NCI-H1930 (cell line): Measurements from ENCODE around the gene CRAMP1.

Experiments
- DNase-seq, 2 experiments: peaks; one replicate each; lab custom pipeline; 2025; lab: John Stamatoyannopoulos, UW

The CRAMP1 gene

DNA sequence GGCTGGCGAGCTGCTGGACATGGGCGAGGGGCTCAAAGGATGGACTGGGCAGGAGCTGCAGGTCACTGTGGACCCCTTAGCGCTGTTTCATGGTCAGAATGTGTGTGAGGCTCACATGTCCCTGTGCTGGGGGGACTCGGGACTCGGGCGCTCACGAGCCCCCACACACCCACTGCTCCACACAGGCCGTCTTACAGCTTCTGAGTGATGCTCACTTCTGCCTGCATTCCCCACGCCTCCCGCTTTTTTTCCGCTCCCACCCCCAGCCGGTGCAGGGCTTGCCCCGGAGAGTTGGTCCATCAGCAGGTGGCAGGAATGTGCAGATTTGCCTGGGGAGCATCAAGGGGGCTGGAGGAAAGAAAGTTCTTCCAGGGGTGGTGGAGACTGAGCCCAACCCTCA lies 45.7 kb downstream of the CRAMP1 start:
- no peak for DNase-seq

- no peak for DNase-seq
Observed at GRCh38 chr16:1659031-1659430, 46.9 kb downstream of the CRAMP1 start.

GRCh38 chr16:1661826-1662225 lies 49.7 kb downstream of the CRAMP1 start:
- no peak for DNase-seq

DNA sequence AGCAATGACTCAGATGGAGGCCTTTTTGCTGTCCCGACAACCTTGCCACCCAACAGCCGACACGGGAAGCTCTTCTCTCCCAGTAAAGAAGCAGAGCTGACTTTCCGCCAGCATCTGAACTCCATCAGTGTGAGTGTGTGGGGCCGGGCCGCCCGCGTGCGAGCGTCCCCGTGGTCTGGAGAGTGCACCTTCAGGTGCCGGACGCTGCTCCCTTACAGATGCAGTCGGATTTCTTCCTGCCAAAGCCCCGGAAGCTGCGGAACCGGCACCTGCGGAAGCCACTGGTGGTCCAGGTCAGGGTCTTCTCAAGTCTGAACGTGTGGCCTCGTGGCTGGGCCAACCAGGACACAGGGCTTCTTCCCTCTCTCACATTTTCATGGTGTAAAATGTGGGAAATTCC lies 50.4 kb downstream of the CRAMP1 start:
- DNase-seq = no peak

- no peak for DNase-seq
Observed at GRCh38 chr16:1665829-1666228, 53.7 kb downstream of the CRAMP1 start.

GRCh38 chr16:1666316-1666715 lies 54.2 kb downstream of the CRAMP1 start:
- DNase-seq = no peak

- DNase-seq = no peak
Observed at GRCh38 chr16:1667271-1667670, 55.1 kb downstream of the CRAMP1 start.

GRCh38 chr16:1667916-1668315 lies 55.8 kb downstream of the CRAMP1 start:
- DNase-seq = no peak

- no peak for DNase-seq
Observed at GRCh38 chr16:1668612-1669319, 56.6 kb downstream of the CRAMP1 start.

GRCh38 chr16:1669698-1670097 lies 57.5 kb downstream of the CRAMP1 start:
- no peak for DNase-seq

DNA sequence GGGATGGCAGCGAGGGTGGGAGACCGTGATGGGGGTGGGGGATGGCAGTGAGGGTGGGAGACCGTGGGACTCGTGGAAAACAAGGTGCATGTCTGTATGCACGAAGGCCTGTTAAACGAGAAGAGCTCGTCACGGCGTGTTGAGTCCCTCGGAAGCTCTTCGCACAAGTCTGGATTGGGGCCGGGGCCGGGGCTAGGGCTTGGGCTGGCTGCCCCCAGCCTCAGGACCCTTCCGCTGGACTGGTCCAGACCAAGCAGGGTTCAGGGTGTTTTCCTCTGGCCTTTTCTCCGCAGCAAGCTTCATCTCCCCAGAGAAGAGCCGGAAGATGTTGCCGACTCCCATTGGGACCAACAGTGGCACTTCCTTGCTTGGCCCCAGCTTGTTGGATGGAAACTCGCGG lies 58.2 kb downstream of the CRAMP1 start:
- DNase-seq = no peak

DNA sequence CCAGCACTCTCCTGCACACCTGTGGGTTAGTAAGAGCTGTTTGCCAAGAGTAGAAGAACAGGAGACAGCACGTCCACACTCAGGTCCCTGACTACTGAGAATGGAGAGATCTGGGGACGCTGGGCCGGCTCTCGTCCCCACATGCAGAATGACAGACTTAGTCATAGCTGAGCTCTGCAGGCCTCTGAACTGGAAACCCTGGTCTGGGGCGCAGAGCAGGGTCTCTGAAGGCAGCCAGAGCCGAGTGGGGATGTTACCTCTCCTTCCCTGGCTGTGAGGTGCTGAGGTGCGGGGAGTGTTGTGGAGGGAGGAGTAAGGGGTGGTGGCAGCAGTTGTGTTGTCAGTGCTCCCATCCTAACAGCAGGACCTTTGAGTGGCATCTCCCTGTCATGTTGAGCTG lies 58.7 kb downstream of the CRAMP1 start:
- DNase-seq = no peak

- no peak for DNase-seq
Observed at GRCh38 chr16:1673424-1674151, 61.4 kb downstream of the CRAMP1 start.

DNA sequence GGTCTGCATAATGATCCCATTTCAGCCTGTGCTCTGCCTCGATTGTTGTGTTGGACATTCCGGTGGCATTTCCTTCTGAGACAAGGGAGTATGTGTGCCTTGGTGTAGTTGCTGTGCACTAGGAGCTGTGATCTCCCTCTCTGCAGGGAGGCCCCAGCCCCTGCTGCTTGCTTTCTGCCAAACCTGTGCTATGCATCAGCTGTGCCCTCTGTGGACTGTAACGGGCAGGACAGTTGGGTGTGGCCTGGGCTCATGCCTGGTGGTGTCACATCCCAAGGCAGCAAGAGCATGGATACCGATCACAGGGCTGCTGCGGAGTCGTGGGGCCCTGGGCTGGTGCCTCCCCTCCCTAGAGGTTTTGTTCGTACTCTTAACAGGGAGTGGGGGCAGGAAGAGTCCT lies 62.1 kb downstream of the CRAMP1 start:
- DNase-seq = no peak

- no peak for DNase-seq
Observed at GRCh38 chr16:1674751-1675664, 62.8 kb downstream of the CRAMP1 start.

DNA sequence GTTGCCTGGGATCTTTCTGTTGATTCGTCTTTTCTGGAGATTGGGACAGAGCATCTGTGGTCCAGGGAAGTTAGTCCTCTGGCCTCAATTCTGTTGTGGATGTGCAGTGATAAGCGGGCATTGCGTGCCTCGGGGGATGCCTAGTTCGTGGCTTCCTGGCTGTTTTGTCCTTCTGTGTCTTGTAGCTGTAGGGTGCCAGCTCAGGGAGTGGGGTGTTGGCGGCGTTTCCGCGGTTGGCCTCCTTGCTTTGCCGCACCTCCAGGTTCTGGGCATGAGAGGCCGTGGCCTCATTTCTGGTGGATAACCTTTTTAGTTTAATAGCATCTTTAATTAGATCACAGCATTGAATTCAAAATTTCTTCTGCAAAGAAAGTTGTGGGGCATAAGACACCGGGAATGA lies 64.5 kb downstream of the CRAMP1 start:
- DNase-seq = no peak

- no peak for DNase-seq
Observed at GRCh38 chr16:1677339-1677738, 65.2 kb downstream of the CRAMP1 start.

DNA sequence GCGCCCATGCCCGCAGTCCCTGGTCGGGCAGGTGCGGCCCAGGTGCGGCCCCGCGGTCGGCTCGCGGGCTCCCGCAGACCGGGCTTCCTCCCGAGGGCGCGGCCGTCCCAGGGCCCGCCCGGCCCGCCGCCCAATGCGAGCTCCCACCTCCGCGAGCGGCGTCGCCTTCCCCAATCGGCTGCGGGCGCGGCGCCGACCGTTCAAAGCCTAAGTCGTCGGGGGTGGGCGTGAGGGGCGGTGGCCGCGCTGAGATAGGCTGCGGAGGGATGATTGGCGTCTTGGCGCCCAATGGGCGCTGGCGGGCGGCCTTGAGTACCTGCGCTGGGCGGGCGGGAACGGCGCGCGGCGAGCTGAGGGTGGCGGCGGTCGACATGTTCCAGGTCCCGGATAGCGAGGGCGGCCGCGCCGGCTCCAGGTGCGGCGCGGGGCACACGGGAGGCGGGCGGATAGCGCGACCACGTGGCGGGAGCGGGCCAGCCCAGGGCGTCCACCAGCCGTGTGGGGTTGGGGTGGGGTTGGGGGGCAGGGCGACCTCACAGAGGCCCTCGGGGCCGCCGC lies 65.9 kb downstream of the CRAMP1 start, which contains the start of gene JPT2:
Gene JPT2 (plus strand): TSS at position 338 of the 558 bp plus-strand sequence. CDS start 34 bp downstream, at position 372.
- DNase-seq = peak; percentile 97 to 99

DNA sequence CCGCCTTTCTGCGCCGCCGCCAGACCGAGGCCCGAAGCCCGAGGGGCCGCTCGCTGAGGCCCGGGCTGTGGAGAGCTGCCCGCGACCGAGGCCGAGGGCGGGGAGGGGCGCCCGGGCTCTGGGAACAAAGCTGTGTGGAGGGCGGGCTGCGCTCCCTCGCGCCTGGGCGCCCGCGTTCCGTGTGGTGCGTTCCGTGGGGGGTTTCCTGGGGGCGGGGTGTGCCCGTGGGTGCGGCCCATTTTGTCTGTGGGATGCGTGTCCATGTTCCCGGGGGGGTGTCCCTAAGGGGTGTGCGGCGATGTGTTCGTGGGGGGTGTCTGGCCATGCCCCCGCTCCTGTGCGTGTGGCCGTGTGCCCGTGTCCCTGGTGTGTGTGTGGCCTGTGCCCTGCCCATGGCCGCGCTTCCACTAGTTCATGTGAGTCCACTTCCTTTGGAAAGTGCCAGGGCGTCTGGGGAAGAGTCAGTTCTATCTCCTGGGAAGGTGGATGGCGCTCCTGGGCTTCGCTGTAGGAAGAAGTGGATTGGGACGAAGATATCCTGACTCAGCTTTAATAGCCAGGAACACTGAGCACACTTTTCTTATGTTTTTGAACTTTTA lies 66.4 kb downstream of the CRAMP1 start:
- no peak for DNase-seq

GRCh38 chr16:1680361-1680760 lies 68.2 kb downstream of the CRAMP1 start:
- no peak for DNase-seq

- no peak for DNase-seq
Observed at GRCh38 chr16:1681032-1681431, 68.9 kb downstream of the CRAMP1 start.
